Measurements from ENCODE around the gene EIF3J. TPM values are rescaled to one million over a fixed set of nuclear protein-coding genes. Genes with fewer than 3 reads are reported as not detected.

Gene EIF3J
- total RNA-seq, 2 donors from 2014 or later: 74.8 to 78.0 TPM

- DNase-seq (ENCODE audit: low spot score in 2 of 2): no peak
- no peak overlapping the region for H3K27ac Mint-ChIP-seq
- peaks cover 16 to 42% of the 10 kb centered on the region in 2 donors for H3K36me3 Mint-ChIP-seq
- no peak for ATAC-seq
- no peaks in the 10 kb centered on the region for H3K9me3 Mint-ChIP-seq
These were observed 29.2 kb downstream of the EIF3J start for GRCh38 chr15:44566155-44566540.

- H3K36me3 Mint-ChIP-seq: peaks cover 16 to 35% of the 10 kb centered on the region in 2 donors
- H3K9me3 Mint-ChIP-seq: no peaks in the 10 kb centered on the region
- H3K27ac Mint-ChIP-seq: peak overlapping the region in 1 of 2 donors; percentile 29
- ATAC-seq: no peak
- DNase-seq (ENCODE audit: low spot score in 2 of 2): no peak
These were observed 31.4 kb downstream of the EIF3J start for GRCh38 chr15:44568338-44568737.

- H3K36me3 Mint-ChIP-seq: peaks cover 16 to 25% of the 10 kb centered on the region in 2 donors
- peak overlapping the region; percentile 54 to 77 for H3K27ac Mint-ChIP-seq
These were observed 32.4 kb downstream of the EIF3J start for GRCh38 chr15:44569316-44569715.

GRCh38 chr15:44570361-44570760 is 33.4 kb downstream of the EIF3J start:
- DNase-seq (ENCODE audit: low spot score in 2 of 2) (no peak), ATAC-seq (peak in 1 of 2 donors; percentile 9)
- Mint-ChIP-seq H3K27ac (peak overlapping the region in 1 of 2 donors; percentile 54), H3K36me3 (peaks cover 8 to 15% of the 10 kb centered on the region in 2 donors), H3K9me3 (no peaks in the 10 kb centered on the region)

More at GRCh38 chr15:44569316-44569715, 32.4 kb downstream of the EIF3J start:
- no peak for DNase-seq (ENCODE audit: low spot score in 2 of 2)
- no peak for ATAC-seq
- no peaks in the 10 kb centered on the region for H3K9me3 Mint-ChIP-seq

- no peaks in the 10 kb centered on the region for H3K9me3 Mint-ChIP-seq
- H3K36me3 Mint-ChIP-seq: no peaks in the 10 kb centered on the region
- peak overlapping the region in 1 of 2 donors; percentile 86 for H3K27ac Mint-ChIP-seq
- no peak for DNase-seq (ENCODE audit: low spot score in 2 of 2)
- no peak for ATAC-seq
These were observed 36.4 kb downstream of the EIF3J start for GRCh38 chr15:44573386-44573785.

- Mint-ChIP-seq H3K36me3 (no peaks in the 10 kb centered on the region), H3K9me3 (no peaks in the 10 kb centered on the region), H3K27ac (peak overlapping the region; percentile 26 to 89)
- no peak for ATAC-seq
- no peak for DNase-seq (ENCODE audit: low spot score in 2 of 2)
These were observed 37.8 kb downstream of the EIF3J start for GRCh38 chr15:44574734-44575133.

GRCh38 chr15:44580105-44580504 is 43.2 kb downstream of the EIF3J start:
- H3K36me3 Mint-ChIP-seq: peaks cover 7 to 21% of the 10 kb centered on the region in 2 donors
- no peak overlapping the region for H3K27ac Mint-ChIP-seq
- DNase-seq (ENCODE audit: low spot score in 2 of 2) (no peak), ATAC-seq (no peak)
- no peaks in the 10 kb centered on the region for H3K9me3 Mint-ChIP-seq

GRCh38 chr15:44584162-44584749 is 47.3 kb downstream of the EIF3J start:
- ATAC-seq (peak; percentile 81 to 91), DNase-seq (ENCODE audit: low spot score in 2 of 2) (peak in 1 of 2 donors; percentile 45)
- Mint-ChIP-seq H3K9me3 (no peaks in the 10 kb centered on the region), H3K27ac (peak overlapping the region in 1 of 2 donors; percentile 38), H3K36me3 (peaks cover 7 to 27% of the 10 kb centered on the region in 2 donors)

GRCh38 chr15:44585633-44586032 is 48.7 kb downstream of the EIF3J start:
- ATAC-seq (no peak), DNase-seq (ENCODE audit: low spot score in 2 of 2) (no peak)
- no peaks in the 10 kb centered on the region for H3K9me3 Mint-ChIP-seq
- H3K36me3 Mint-ChIP-seq: peaks cover 7 to 27% of the 10 kb centered on the region in 2 donors
- no peak overlapping the region for H3K27ac Mint-ChIP-seq

- Mint-ChIP-seq H3K9me3 (no peaks in the 10 kb centered on the region), H3K36me3 (peaks cover 7 to 13% of the 10 kb centered on the region in 2 donors), H3K27ac (no peak overlapping the region)
- ATAC-seq: no peak
- DNase-seq (ENCODE audit: low spot score in 2 of 2): no peak
These were observed 51.6 kb downstream of the EIF3J start for GRCh38 chr15:44588541-44588940.

GRCh38 chr15:44591326-44591725 is 54.4 kb downstream of the EIF3J start:
- peak overlapping the region in 1 of 2 donors; percentile 59 for H3K27ac Mint-ChIP-seq
- no peaks in the 10 kb centered on the region for H3K9me3 Mint-ChIP-seq
- ATAC-seq (no peak), DNase-seq (ENCODE audit: low spot score in 2 of 2) (no peak)
- peaks cover 4 to 10% of the 10 kb centered on the region in 2 donors for H3K36me3 Mint-ChIP-seq

- H3K9me3 Mint-ChIP-seq: no peaks in the 10 kb centered on the region
- peak overlapping the region in 1 of 2 donors; percentile 36 for H3K27ac Mint-ChIP-seq
- no peak for DNase-seq (ENCODE audit: low spot score in 2 of 2)
- ATAC-seq: peak; percentile 59 to 72
- H3K36me3 Mint-ChIP-seq: peaks cover 4 to 10% of the 10 kb centered on the region in 2 donors
These were observed 56.2 kb downstream of the EIF3J start for GRCh38 chr15:44593042-44593736.

- Mint-ChIP-seq H3K36me3 (peaks cover 4 to 10% of the 10 kb centered on the region in 2 donors), H3K27ac (peak overlapping the region in 1 of 2 donors; percentile 37), H3K9me3 (no peaks in the 10 kb centered on the region)
- ATAC-seq (no peak), DNase-seq (ENCODE audit: low spot score in 2 of 2) (no peak)
These were observed 58.3 kb downstream of the EIF3J start for GRCh38 chr15:44595246-44595645.

- H3K27ac Mint-ChIP-seq: peak overlapping the region; percentile 37 to 84
- H3K9me3 Mint-ChIP-seq: no peaks in the 10 kb centered on the region
- H3K36me3 Mint-ChIP-seq: peaks cover 4 to 10% of the 10 kb centered on the region in 2 donors
- no peak for DNase-seq (ENCODE audit: low spot score in 2 of 2)
- peak; percentile 39 to 59 for ATAC-seq
These were observed 58.9 kb downstream of the EIF3J start for GRCh38 chr15:44595656-44596510.

GRCh38 chr15:44596511-44597010 is 59.6 kb downstream of the EIF3J start:
- ATAC-seq: peak; percentile 14 to 37
- no peak for DNase-seq (ENCODE audit: low spot score in 2 of 2)
- H3K27ac Mint-ChIP-seq: peak overlapping the region in 1 of 2 donors; percentile 24

GRCh38 chr15:44598066-44598465 is 61.1 kb downstream of the EIF3J start:
- Mint-ChIP-seq H3K9me3 (no peaks in the 10 kb centered on the region), H3K36me3 (peaks cover 16 to 21% of the 10 kb centered on the region in 2 donors), H3K27ac (no peak overlapping the region)
- no peak for ATAC-seq
- no peak for DNase-seq (ENCODE audit: low spot score in 2 of 2)

More at GRCh38 chr15:44596511-44597010, 59.6 kb downstream of the EIF3J start:
- H3K36me3 Mint-ChIP-seq: peaks cover 6 to 10% of the 10 kb centered on the region in 2 donors
- H3K9me3 Mint-ChIP-seq: no peaks in the 10 kb centered on the region

Data from activated naive CD4-positive, alpha-beta T cell treated with anti-CD3 and anti-CD28 coated beads, Interleukin-2, amount 50 U/mL, for 72 hours (primary cell).